Measurements from ENCODE around the gene SPATA1. TPM values are rescaled to one million over a fixed set of nuclear protein-coding genes. Genes with fewer than 3 reads are reported as not detected.
A peak's percentile ranks its signal among the peaks of the same experiment; 100 is the strongest.
"Not testable (repeated sequence)": the region's sequence is repeated elsewhere in the genome, so short reads cannot be mapped to it uniquely, and the experiment has no call there.

SPATA1 gene
- total and polyA plus RNA-seq, 4 experiments from 2014 or later, result 0.72 to 3.4 (median 1.7) TPM; not detected in 1

- not testable (repeated sequence) for H3K27ac ChIP-seq (ENCODE audit: low read depth, low read length); DNase-seq; H3K4me3 ChIP-seq (ENCODE audit: low read length in 2 of 2); H3K9me3 Mint-ChIP-seq; H3K27me3 Mint-ChIP-seq; H3K9me3 ChIP-seq (ENCODE audit: control insufficient read depth in 1 of 2, low read length in 2 of 2); H3K36me3 ChIP-seq (ENCODE audit: insufficient read depth, low read length); H3K27me3 ChIP-seq (ENCODE audit: insufficient read depth, low read length)
- Mint-ChIP-seq H3K27ac (peak overlapping the region in 1 of 7 donors; percentile 93), H3K4me1 (peaks cover 22 to 40% (median 26%) of the 10 kb centered on the region in 4 donors), H3K4me3 (peak overlapping the region in 1 of 8 donors; percentile 10), H3K36me3 (peaks cover 4 to 18% of the 10 kb centered on the region in 2 donors)
- POLR2A ChIA-PET (ENCODE audit: partially characterized antibody), result interaction anchor here (2.2 to 2.6 kb wide), 4 partner anchors 28 to 363 kb away, joined by 9 to 68 read pairs (median 22); partner anchors contain the start of genes PRKACB and RPF1
- CTCF ChIA-PET (ENCODE audit: partially characterized antibody), result interaction anchor here (2.0 kb wide), 1 partner anchor 33 kb away, joined by 4 read pairs; no protein-coding TSS in a partner anchor
- peaks cover 34% of the 10 kb centered on the region for H3K4me1 ChIP-seq (ENCODE audit: insufficient read depth, low read length)
- intact Hi-C loops (cut with micrococcal nuclease), result loop anchor here (2.0 to 10.0 kb wide), 3 partner anchors 27 to 1197 kb away; partner anchors contain the start of gene ZNHIT6
Observed at GRCh38 chr1:84507887-84508286, 1.7 kb downstream of the SPATA1 start.

GRCh38 chr1:84508510-84508909 lies 2.3 kb downstream of the SPATA1 start:
- Histone ChIP-seq H3K27ac (ENCODE audit: low read depth, low read length) (no peak overlapping the region), H3K4me1 (ENCODE audit: insufficient read depth, low read length) (peaks cover 28% of the 10 kb centered on the region), H3K27me3 (ENCODE audit: insufficient read depth, low read length) (no peaks in the 10 kb centered on the region), H3K36me3 (ENCODE audit: insufficient read depth, low read length) (no peaks in the 10 kb centered on the region), H3K9me3 (ENCODE audit: control insufficient read depth in 1 of 2, low read length in 2 of 2) (no peaks in the 10 kb centered on the region), H3K4me3 (ENCODE audit: low read length in 2 of 2) (no peak overlapping the region)
- H3K27me3 Mint-ChIP-seq, result no peaks in the 10 kb centered on the region
- H3K36me3 Mint-ChIP-seq, result peaks cover 4 to 18% of the 10 kb centered on the region in 2 donors
- ChIA-PET POLR2A (ENCODE audit: partially characterized antibody) (no interaction called here), CTCF (ENCODE audit: partially characterized antibody) (interaction anchor here (1.5 kb wide), 1 partner anchor 274 kb away, joined by 3 read pairs; no protein-coding TSS in a partner anchor)
- H3K4me1 Mint-ChIP-seq, result peaks cover 18 to 34% (median 20%) of the 10 kb centered on the region in 4 donors
- intact Hi-C loops (cut with micrococcal nuclease), result loop anchor here (10.0 kb wide), 1 partner anchor 1196 kb away; the partner anchor contains the start of gene ZNHIT6
- peak overlapping the region in 2 of 7 donors; percentile 4 to 62 for H3K27ac Mint-ChIP-seq
- DNase-seq, result no peak
- peaks cover 0 to 6% (median 0%) of the 10 kb centered on the region in 8 donors for H3K9me3 Mint-ChIP-seq
- peak overlapping the region in 4 of 8 donors; percentile 1 to 75 (median 26) for H3K4me3 Mint-ChIP-seq

- Histone ChIP-seq H3K27ac (ENCODE audit: low read depth, low read length) (no peak overlapping the region), H3K9me3 (ENCODE audit: control insufficient read depth in 1 of 2, low read length in 2 of 2) (no peaks in the 10 kb centered on the region), H3K36me3 (ENCODE audit: insufficient read depth, low read length) (no peaks in the 10 kb centered on the region), H3K4me1 (ENCODE audit: insufficient read depth, low read length) (peaks cover 23% of the 10 kb centered on the region), H3K27me3 (ENCODE audit: insufficient read depth, low read length) (no peaks in the 10 kb centered on the region), H3K4me3 (ENCODE audit: low read length in 2 of 2) (no peak overlapping the region)
- Mint-ChIP-seq H3K9me3 (peaks cover 0 to 6% (median 0%) of the 10 kb centered on the region in 8 donors), H3K27me3 (no peaks in the 10 kb centered on the region), H3K27ac (peak overlapping the region in 1 of 7 donors; percentile 4), H3K4me3 (no peak overlapping the region), H3K36me3 (peaks cover 4 to 18% of the 10 kb centered on the region in 2 donors), H3K4me1 (peaks cover 13 to 28% (median 15%) of the 10 kb centered on the region in 4 donors)
- ChIA-PET CTCF (ENCODE audit: partially characterized antibody) (interaction anchor here (1.5 kb wide), 1 partner anchor 273 kb away, joined by 3 read pairs; no protein-coding TSS in a partner anchor), POLR2A (ENCODE audit: partially characterized antibody) (no interaction called here)
- intact Hi-C loops (cut with micrococcal nuclease), result loop anchor here (10.0 kb wide), 1 partner anchor 1196 kb away; the partner anchor contains the start of gene ZNHIT6
- no peak for DNase-seq
Observed at GRCh38 chr1:84509029-84509428, 2.8 kb downstream of the SPATA1 start.

GRCh38 chr1:84510165-84510564 lies 4.0 kb downstream of the SPATA1 start:
- Mint-ChIP-seq H3K4me1 (peaks cover 3 to 17% (median 4%) of the 10 kb centered on the region in 4 donors), H3K27ac (peak overlapping the region in 1 of 7 donors; percentile 53), H3K9me3 (peaks cover 0 to 6% (median 0%) of the 10 kb centered on the region in 8 donors), H3K36me3 (peaks cover 4 to 15% of the 10 kb centered on the region in 2 donors), H3K4me3 (no peak overlapping the region), H3K27me3 (no peaks in the 10 kb centered on the region)
- peaks cover 11% of the 10 kb centered on the region for H3K4me1 ChIP-seq (ENCODE audit: insufficient read depth, low read length)
- ChIA-PET POLR2A (ENCODE audit: partially characterized antibody) (no interaction called here), CTCF (ENCODE audit: partially characterized antibody) (no interaction called here)
- intact Hi-C loops (cut with micrococcal nuclease), result no loop called here
- no peaks in the 10 kb centered on the region for H3K27me3 ChIP-seq (ENCODE audit: insufficient read depth, low read length)
- no peaks in the 10 kb centered on the region for H3K36me3 ChIP-seq (ENCODE audit: insufficient read depth, low read length)
- no peak overlapping the region for H3K27ac ChIP-seq (ENCODE audit: low read depth, low read length)
- DNase-seq, result no peak
- H3K4me3 ChIP-seq (ENCODE audit: low read length in 2 of 2), result no peak overlapping the region
- no peaks in the 10 kb centered on the region for H3K9me3 ChIP-seq (ENCODE audit: control insufficient read depth in 1 of 2, low read length in 2 of 2)

GRCh38 chr1:84510668-84511067 lies 4.5 kb downstream of the SPATA1 start:
- Histone ChIP-seq H3K36me3 (ENCODE audit: insufficient read depth, low read length) (no peaks in the 10 kb centered on the region), H3K27me3 (ENCODE audit: insufficient read depth, low read length) (no peaks in the 10 kb centered on the region), H3K27ac (ENCODE audit: low read depth, low read length) (no peak overlapping the region), H3K4me3 (ENCODE audit: low read length in 2 of 2) (no peak overlapping the region), H3K9me3 (ENCODE audit: control insufficient read depth in 1 of 2, low read length in 2 of 2) (no peaks in the 10 kb centered on the region), H3K4me1 (ENCODE audit: insufficient read depth, low read length) (peaks cover 10% of the 10 kb centered on the region)
- Mint-ChIP-seq H3K36me3 (peaks cover 4 to 11% of the 10 kb centered on the region in 2 donors), H3K4me3 (no peak overlapping the region), H3K27ac (peak overlapping the region in 1 of 7 donors; percentile 3), H3K9me3 (peaks cover 0 to 6% (median 0%) of the 10 kb centered on the region in 8 donors), H3K27me3 (no peaks in the 10 kb centered on the region), H3K4me1 (peaks cover 0 to 13% (median 2%) of the 10 kb centered on the region in 4 donors)
- intact Hi-C loops (cut with micrococcal nuclease), result no loop called here
- ChIA-PET CTCF (ENCODE audit: partially characterized antibody) (no interaction called here), POLR2A (ENCODE audit: partially characterized antibody) (no interaction called here)
- no peak for DNase-seq

GRCh38 chr1:84524590-84524989 lies 18.4 kb downstream of the SPATA1 start:
- Histone ChIP-seq H3K36me3 (ENCODE audit: insufficient read depth, low read length) (no peaks in the 10 kb centered on the region), H3K27me3 (ENCODE audit: insufficient read depth, low read length) (no peaks in the 10 kb centered on the region), H3K4me3 (ENCODE audit: low read length in 2 of 2) (no peak overlapping the region), H3K27ac (ENCODE audit: low read depth, low read length) (no peak overlapping the region), H3K9me3 (ENCODE audit: control insufficient read depth in 1 of 2, low read length in 2 of 2) (no peaks in the 10 kb centered on the region), H3K4me1 (ENCODE audit: insufficient read depth, low read length) (no peaks in the 10 kb centered on the region)
- H3K36me3 Mint-ChIP-seq, result peaks cover 0 to 9% of the 10 kb centered on the region in 2 donors
- peaks cover 0 to 2% (median 0%) of the 10 kb centered on the region in 8 donors for H3K9me3 Mint-ChIP-seq
- H3K4me3 Mint-ChIP-seq, result no peak overlapping the region
- H3K27ac Mint-ChIP-seq, result no peak overlapping the region
- CTCF ChIA-PET (ENCODE audit: partially characterized antibody), result no interaction called here
- POLR2A ChIA-PET (ENCODE audit: partially characterized antibody), result no interaction called here
- no peak for DNase-seq
- intact Hi-C loops (cut with micrococcal nuclease), result no loop called here
- H3K4me1 Mint-ChIP-seq, result no peaks in the 10 kb centered on the region
- no peaks in the 10 kb centered on the region for H3K27me3 Mint-ChIP-seq

GRCh38 chr1:84525779-84526178 lies 19.6 kb downstream of the SPATA1 start:
- Histone ChIP-seq H3K4me1 (ENCODE audit: insufficient read depth, low read length) (no peaks in the 10 kb centered on the region), H3K9me3 (ENCODE audit: control insufficient read depth in 1 of 2, low read length in 2 of 2) (no peaks in the 10 kb centered on the region), H3K27me3 (ENCODE audit: insufficient read depth, low read length) (no peaks in the 10 kb centered on the region), H3K4me3 (ENCODE audit: low read length in 2 of 2) (no peak overlapping the region), H3K27ac (ENCODE audit: low read depth, low read length) (no peak overlapping the region), H3K36me3 (ENCODE audit: insufficient read depth, low read length) (no peaks in the 10 kb centered on the region)
- no peak overlapping the region for H3K4me3 Mint-ChIP-seq
- H3K4me1 Mint-ChIP-seq, result no peaks in the 10 kb centered on the region
- DNase-seq, result no peak
- no peaks in the 10 kb centered on the region for H3K27me3 Mint-ChIP-seq
- ChIA-PET POLR2A (ENCODE audit: partially characterized antibody) (no interaction called here), CTCF (ENCODE audit: partially characterized antibody) (interaction anchor here (0.7 to 1.3 kb wide), 3 partner anchors 8 to 92 kb away, joined by 3 to 4 read pairs (median 3); no protein-coding TSS in a partner anchor)
- H3K27ac Mint-ChIP-seq, result no peak overlapping the region
- H3K9me3 Mint-ChIP-seq, result peaks cover 0 to 2% (median 0%) of the 10 kb centered on the region in 8 donors
- intact Hi-C loops (cut with micrococcal nuclease), result no loop called here
- H3K36me3 Mint-ChIP-seq, result peaks cover 5 to 13% of the 10 kb centered on the region in 2 donors
